22Rv1 (cell line): ENCODE measurements around the gene OIP5.

Source experiments
- ZFX ChIP-seq: fragments of 450-650 bp; IDR thresholded peaks from 2 replicates; pipeline ENCODE4 v1.6.1; 2017; ENCODE audit warnings: antibody characterized with exemption, borderline replicate concordance
- TF ChIP-seq, protein P1 (sequence below): fragments of 450-650 bp; IDR thresholded peaks from 2 replicates; pipeline ENCODE4 v1.5.1; 2017; ENCODE audit warnings: mild to moderate bottlenecking

DNA sequence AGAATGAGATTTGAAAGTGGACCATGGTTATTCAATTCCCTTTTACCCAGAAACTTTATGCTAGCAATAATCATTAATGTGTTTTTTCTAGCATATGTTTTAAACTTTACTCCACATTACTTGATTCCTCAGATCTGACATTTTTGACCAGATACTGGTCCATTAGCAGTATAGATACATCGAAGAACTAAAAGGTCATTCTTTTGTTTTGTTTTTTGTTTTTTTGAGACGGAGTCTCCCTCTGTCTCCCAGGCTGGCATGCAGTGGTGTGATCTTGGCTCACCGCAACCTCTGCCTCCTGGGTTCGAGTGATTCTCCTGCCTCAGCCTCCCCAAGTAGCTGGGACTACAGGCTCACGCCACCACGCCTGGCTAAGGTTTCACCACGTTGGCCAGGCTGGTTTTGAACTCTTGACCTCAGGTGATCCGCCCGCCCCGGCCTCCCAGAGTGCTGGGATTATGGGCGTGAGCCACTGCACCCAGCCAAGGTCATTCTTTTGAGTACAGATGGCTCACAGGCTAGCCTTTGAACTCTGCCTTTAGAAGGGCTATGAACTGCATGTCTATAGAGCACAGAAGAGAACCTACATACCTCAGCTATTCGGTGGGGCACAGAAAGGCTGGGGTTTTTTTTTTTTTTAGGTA lies 72.7 kb downstream of the OIP5 start:
- TF ChIP-seq, protein P1, sequence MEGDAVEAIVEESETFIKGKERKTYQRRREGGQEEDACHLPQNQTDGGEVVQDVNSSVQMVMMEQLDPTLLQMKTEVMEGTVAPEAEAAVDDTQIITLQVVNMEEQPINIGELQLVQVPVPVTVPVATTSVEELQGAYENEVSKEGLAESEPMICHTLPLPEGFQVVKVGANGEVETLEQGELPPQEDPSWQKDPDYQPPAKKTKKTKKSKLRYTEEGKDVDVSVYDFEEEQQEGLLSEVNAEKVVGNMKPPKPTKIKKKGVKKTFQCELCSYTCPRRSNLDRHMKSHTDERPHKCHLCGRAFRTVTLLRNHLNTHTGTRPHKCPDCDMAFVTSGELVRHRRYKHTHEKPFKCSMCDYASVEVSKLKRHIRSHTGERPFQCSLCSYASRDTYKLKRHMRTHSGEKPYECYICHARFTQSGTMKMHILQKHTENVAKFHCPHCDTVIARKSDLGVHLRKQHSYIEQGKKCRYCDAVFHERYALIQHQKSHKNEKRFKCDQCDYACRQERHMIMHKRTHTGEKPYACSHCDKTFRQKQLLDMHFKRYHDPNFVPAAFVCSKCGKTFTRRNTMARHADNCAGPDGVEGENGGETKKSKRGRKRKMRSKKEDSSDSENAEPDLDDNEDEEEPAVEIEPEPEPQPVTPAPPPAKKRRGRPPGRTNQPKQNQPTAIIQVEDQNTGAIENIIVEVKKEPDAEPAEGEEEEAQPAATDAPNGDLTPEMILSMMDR, result no peak
- no peak for TF ChIP-seq ZFX
